SIG-M5 (cell line): ENCODE measurements around the gene MAPK4.
"Not testable (repeated sequence)": the region's sequence is repeated elsewhere in the genome, so short reads cannot be mapped to it uniquely, and the experiment has no call there.

Experiments used
- DNase-seq: peaks from one replicate; lab custom pipeline; 2025; lab: John Stamatoyannopoulos, UW

The MAPK4 gene

GRCh38 chr18:50573679-50574078 lies 13.8 kb downstream of the MAPK4 start:
- no peak for DNase-seq

DNA sequence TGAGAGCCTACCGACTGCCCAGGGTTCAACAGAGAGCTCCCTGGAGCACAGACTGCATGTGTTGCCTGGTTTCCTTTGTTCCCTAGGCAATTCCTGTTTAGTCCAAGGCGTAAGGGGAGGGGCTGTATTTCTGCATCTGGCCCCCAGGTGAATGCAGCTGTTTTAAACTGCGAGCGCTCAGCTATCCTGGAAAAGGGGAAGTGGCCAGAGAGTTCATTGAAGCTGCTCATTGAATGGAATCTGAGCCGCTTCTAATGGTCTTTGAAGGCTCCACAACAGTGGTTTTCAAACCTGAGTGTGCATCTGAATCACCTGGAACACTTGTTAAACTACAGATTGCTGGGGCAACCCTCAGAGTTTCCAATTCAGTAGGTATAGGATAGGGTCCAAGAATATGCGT lies 18.1 kb downstream of the MAPK4 start:
- DNase-seq, result no peak

DNA sequence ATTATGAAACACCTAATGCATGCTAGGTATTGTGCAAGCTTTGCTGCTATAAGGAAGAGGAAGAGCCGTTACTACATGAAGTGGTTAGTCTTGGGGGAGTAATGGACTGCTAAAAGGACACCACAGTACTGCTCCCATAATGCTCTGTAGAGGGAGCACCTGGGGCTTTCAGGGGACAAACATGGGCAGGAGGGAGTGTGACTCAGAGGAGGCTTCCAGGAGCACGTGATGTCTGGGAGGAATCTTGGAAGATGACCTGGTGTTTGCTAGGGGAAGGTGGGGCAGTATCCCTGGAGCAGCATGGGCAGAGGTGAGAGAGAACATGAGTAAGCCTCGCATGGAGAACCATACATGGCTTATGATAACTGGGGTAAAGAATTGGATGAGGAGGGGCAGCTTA lies 18.8 kb downstream of the MAPK4 start:
- no peak for DNase-seq

DNA sequence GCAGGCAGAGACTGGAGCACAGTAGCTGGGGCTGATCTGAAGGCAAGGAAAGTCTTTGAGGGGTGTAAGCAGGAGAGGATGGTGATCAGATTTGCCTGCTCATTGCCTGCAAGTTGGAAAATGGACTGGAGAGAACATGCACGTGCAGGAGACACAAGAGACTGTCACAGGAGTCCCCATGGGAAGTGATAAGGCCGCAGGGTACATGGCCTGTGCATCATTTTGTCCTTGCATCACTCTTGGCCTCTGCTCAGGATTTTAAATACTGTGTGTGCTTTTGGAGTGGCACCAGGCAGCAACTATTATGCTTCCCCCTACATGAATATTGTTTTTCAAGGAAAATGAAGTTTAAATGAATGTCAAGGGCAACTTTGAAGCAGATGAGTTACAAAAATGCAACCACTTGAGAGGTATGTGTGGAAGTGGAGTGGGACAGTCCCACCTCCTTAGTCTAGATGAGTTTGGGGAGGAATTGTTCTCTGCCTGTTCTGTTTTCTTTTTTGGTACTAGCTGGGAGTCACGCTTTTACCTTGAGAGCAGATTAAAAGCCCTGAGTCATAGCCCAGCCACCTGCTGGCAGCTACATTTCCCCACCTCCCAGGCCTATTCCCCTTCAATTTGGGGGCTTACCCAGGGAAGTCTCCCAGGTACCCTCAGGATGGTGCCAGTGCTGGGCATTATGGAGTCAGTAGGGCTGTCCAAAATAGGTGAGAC lies 19.3 kb downstream of the MAPK4 start:
- DNase-seq, result no peak

DNA sequence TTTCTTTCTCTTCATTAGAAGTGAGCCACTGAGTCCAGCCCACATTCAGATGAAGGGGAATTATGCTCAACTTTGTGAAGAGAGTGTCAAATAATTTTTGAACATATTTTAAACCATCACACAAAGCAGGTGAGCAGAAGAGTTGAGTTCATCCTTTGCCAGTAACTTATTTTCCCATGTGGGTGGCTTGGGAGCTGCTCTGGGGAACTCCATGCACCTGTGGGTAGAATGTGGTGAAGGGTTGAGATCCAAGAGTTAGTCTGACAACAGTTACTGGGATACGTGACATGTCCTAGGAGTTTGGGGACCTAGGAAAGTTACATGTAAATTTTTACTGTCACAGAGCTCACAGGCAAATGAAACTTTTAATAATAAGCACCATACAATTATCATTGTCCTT lies 21.6 kb downstream of the MAPK4 start:
- no peak for DNase-seq

- no peak for DNase-seq
Measured at GRCh38 chr18:50582500-50582899, 22.6 kb downstream of the MAPK4 start.

- no peak for DNase-seq
Measured at GRCh38 chr18:50586710-50587109, 26.8 kb downstream of the MAPK4 start.

- DNase-seq, result no peak
Measured at GRCh38 chr18:50590593-50590992, 30.7 kb downstream of the MAPK4 start.

DNA sequence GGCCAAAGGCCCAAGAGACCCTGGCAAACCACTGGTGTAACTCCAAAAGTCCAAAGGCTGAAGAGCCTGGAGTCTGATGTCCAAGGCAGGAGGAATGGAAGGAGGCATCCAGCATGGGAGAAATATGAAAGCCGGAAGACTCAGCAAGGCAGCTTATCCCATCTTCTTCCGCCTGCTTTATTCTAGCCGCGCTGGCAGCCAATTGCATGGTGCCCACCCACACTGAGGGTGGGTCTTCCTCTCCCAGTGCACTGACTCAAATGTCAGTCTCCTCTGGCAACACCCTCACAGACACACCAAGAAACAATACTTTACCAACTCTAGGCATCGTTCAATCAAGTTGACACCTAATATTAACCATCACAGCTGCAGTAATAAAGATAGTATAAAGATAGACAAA lies 34.1 kb downstream of the MAPK4 start:
- no peak for DNase-seq

- no peak for DNase-seq
Measured at GRCh38 chr18:50594942-50595341, 35.1 kb downstream of the MAPK4 start.

- DNase-seq, result no peak
Measured at GRCh38 chr18:50602466-50602865, 42.6 kb downstream of the MAPK4 start.

DNA sequence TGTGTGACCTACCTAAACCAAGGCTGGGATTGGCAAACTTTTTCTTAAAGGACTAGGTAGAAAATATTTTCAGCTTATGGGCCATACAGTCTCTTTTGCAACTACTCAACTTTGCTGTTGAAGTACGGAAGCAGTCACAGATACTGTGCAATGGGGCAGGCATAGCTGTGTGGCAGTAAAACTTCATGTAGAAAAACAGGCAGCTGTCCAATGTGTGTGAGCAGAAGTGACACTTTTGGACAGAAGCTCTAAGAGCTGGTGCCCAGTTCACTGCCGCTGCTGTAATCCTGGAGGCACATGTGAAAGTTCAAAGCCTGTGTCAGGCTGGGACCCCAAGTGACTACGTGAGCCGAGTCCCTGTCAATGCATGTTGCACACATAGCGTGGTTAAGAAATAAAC lies 46.7 kb downstream of the MAPK4 start:
- no peak for DNase-seq

- DNase-seq, result no peak
Measured at GRCh38 chr18:50607378-50607926, 47.6 kb downstream of the MAPK4 start.

DNA sequence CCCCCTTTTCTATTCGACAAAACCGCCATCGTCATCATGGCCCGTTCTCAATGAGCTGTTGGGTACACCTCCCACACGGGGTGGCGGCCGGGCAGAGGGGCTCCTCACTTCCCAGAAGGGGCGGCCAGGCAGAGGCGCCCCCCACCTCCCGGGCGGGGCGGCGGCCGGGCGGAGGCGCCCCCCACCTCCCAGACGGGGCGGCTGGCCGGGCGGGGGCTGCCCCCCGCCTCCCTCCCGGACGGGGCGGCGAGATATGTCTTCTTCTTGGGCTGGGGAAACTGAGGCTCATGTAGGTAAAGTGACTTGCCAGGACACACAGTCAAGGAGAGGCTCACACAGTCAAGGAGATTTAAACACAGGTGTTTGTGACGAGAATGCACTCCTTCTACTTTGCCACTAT lies 49.3 kb downstream of the MAPK4 start:
- DNase-seq, result not testable (repeated sequence)

GRCh38 chr18:50610349-50610748 lies 50.5 kb downstream of the MAPK4 start:
- no peak for DNase-seq

DNA sequence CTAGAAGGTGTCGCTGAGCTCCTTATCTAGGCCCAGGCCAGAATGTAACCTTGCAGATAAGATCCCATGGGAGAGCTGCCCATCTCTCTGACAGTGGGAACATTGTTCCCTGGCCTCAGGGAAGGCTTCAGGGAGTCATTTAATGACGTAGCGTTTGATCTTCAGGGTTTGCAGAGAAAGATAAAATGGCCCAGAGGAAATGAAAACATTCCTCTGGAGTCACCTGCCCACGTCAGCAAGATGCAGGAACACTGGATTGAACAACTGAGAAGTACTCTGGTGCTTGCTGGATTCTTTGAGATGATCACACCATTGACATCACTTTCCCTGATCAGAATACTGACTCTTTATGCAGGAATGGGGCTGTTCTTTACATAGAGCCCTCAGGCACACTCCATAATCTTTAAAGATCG lies 51.6 kb downstream of the MAPK4 start:
- DNase-seq, result no peak

- no peak for DNase-seq
Measured at GRCh38 chr18:50614838-50615237, 55.0 kb downstream of the MAPK4 start.

DNA sequence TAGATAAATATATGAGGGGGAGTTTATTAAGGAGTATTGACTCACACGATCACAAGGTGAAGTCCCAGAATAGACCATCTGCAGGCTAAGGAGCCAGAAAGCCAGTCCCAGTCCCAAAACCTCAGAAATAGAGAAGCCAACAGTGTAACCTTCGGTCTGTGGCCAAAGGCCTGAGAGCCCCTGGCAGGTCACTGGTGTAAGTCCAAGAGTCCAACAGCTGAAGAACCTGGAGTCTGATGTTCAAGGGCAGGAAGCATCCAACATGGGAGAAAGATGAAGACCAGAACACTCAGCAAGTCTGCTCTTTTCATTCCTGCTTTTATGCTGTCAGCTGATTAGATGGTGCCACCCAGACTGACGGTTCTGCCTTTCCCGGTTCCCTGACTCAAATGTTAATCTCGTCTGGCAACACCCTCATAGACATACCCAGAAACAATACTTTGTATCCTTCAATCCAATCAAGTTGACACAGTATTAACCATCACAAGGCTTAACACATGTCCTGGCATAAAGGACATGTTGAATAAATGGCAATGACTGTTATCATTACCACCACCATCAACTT lies 56.7 kb downstream of the MAPK4 start:
- DNase-seq, result no peak

DNA sequence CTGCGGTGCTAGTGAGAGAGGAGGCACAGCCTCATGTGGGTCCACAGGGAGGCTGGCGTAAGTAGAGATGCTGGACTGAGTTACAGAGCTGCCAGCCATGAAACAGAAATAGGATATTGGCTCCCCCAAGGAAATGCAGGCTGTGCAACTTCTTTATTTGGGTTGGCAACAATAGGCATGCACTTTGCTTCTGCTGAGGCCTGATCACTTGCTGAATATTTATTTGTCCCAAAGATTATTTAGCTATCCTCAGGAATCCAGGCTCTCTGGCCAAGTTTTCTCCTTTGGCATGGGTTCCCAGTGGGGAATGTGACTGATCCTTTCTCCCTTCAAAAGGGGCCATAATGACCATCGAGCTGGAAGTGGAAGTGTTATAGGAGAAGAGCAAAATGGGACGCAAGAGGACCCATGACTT lies 60.0 kb downstream of the MAPK4 start:
- no peak for DNase-seq

DNA sequence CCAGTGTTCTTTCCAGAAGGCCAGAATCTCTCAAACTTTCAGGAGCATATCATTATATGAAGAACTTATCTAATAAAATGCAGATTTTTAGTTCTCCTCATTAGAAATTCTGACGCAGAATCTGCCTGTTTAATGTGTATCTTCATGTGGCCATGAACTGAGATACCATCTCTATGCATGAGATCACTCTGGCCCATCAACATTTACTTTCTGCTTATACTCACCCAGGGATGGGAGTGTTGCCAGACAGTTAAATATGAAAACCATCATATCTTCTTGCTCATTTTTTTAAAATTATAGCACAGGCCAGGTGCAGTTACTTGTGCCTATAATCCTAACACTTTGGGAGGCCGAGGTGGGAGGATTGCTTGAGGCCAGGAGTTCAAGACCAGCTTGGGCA lies 60.4 kb downstream of the MAPK4 start:
- DNase-seq, result no peak

GRCh38 chr18:50621366-50621765 lies 61.5 kb downstream of the MAPK4 start:
- no peak for DNase-seq

- no peak for DNase-seq
Measured at GRCh38 chr18:50622320-50622719, 62.4 kb downstream of the MAPK4 start.

DNA sequence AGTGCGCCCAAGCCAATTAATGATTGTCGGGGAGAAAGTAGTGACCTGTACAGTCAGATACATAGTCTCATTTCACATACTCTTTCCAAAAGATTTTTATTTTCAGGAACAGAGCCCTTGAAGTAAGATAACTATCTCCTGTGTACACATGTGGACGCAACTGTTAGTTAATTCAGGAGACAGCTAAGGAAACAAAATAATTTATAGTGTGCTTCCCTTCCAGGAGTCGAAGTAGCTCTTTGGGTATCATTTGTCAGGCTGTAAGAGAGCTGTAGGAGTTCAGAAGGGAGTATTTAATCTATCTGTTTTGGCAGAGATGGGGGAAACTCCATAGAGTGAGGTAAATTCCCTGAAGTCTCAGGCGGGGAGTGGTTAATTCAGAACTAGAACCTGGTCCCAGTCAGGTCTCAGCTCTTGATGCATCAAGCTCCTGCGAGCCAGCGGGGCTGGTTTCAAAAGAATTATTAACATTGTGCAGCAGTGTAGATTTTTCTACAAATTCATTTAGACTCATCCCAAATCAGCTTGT lies 63.0 kb downstream of the MAPK4 start:
- DNase-seq, result no peak
